DOHH2 (cell line): ENCODE measurements around the gene FANCC.

Experiments
- H3F3A ChIP-seq: fragments of 200-600 bp; sonication (generic), shearing (Covaris generic); 2 replicates; pipeline ENCODE4 v1.6.0; 2016; ENCODE audit warnings: antibody characterized with exemption, mild to moderate bottlenecking; ENCODE audit not compliant: control insufficient read depth, insufficient read depth
- H3K27ac ChIP-seq: fragments of 200-600 bp; sonication (generic); 2 replicates; pipeline ENCODE4 v1.5.1; 2014; ENCODE audit warnings: low read depth, mild to moderate bottlenecking, low read length, moderate library complexity
- H3K27me3 ChIP-seq: fragments of 200-600 bp; sonication (generic); 2 replicates; pipeline ENCODE4 v1.6.1; 2014; ENCODE audit warnings: mild to moderate bottlenecking, low read length, mixed read lengths; ENCODE audit not compliant: control insufficient read depth
- H3K36me3 ChIP-seq: fragments of 200-600 bp; sonication (generic); 2 replicates; pipeline ENCODE4 v1.6.1; 2014; ENCODE audit warnings: mild to moderate bottlenecking, low read length, moderate library complexity, mixed read lengths; ENCODE audit not compliant: control insufficient read depth
- H3K4me1 ChIP-seq: fragments of 200-600 bp; sonication (generic); 2 replicates; pipeline ENCODE4 v1.6.1; 2014; ENCODE audit warnings: mild to moderate bottlenecking, low read length, mixed read lengths; ENCODE audit not compliant: control insufficient read depth
- H3K4me2 ChIP-seq: fragments of 200-600 bp; sonication (generic); 2 replicates; pipeline ENCODE4 v1.6.0; 2014; ENCODE audit warnings: mild to moderate bottlenecking, low read length, moderate library complexity
- H3K4me3 ChIP-seq: fragments of 200-600 bp; sonication (generic); 2 replicates; pipeline ENCODE4 v1.5.1; 2014; ENCODE audit warnings: mild to moderate bottlenecking, low read length, mixed read lengths
- H3K79me2 ChIP-seq: fragments of 200-600 bp; sonication (generic); 2 replicates; pipeline ENCODE4 v1.6.1; 2014; ENCODE audit warnings: mild to moderate bottlenecking, low read length, mixed read lengths; ENCODE audit not compliant: control insufficient read depth
- H3K9me2 ChIP-seq: fragments of 200-600 bp; sonication (generic); replicated peaks from 2 replicates; pipeline ENCODE4 v1.6.1; 2014; ENCODE audit warnings: mild to moderate bottlenecking, low read length, mixed read lengths; ENCODE audit not compliant: control insufficient read depth
- H3K9me3 ChIP-seq: fragments of 200-600 bp; sonication (generic); 2 replicates; pipeline ENCODE4 v1.6.1; 2014; ENCODE audit warnings: antibody characterized with exemption, low read length, mixed read lengths; ENCODE audit not compliant: control insufficient read depth, insufficient read depth
- H4K20me1 ChIP-seq: fragments of 200-600 bp; sonication (generic); 2 replicates; pipeline ENCODE4 v1.6.0; 2014; ENCODE audit warnings: low read depth, mild to moderate bottlenecking, antibody characterized with exemption, low read length, moderate library complexity; ENCODE audit not compliant: control insufficient read depth, insufficient read depth
- EZH2phosphoT487 ChIP-seq: fragments of 200-600 bp; sonication (generic); IDR thresholded peaks from 2 replicates; pipeline ENCODE4 v1.6.1; 2017; ENCODE audit warnings: borderline replicate concordance, mild to moderate bottlenecking, antibody characterized with exemption, low read length, moderate library complexity, mixed read lengths
- TF ChIP-seq, protein P1 (sequence below): fragments of 200-600 bp; sonication (generic); IDR thresholded peaks from one replicate; pipeline ENCODE4 v1.5.1; 2014; ENCODE audit warnings: antibody characterized with exemption, mild to moderate bottlenecking, low read depth, low read length; ENCODE audit not compliant: poor library complexity, severe bottlenecking

Gene FANCC

DNA sequence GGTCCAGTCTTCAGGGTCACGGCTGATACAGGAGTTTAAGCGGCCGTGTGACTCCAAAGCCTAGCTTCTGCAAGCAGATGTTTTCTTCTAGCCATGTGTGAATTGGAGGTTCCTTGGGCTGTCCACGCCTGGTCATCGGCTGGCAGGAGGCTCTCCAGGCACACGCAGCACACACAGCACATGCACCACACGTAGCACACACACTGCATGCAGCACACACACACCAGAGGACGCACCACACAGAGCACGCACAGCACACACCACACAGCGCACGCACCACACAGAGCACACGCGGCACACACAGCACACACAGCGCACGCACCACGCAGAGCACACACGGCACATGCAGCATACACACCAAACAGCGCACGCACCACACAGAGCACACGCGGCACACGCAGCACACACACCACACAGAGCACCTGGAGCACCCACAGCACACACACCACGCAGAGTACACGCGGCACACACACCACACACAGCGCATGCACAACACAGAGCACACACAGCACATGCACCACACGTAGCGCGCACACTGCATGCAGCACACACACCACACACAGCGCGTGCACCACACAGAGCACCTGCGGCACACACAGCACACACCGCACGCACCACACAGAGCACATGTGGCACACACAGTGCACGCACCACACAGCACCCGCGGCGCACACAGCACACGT is 234.3 kb downstream of the FANCC start:
- Histone ChIP-seq H3K27me3 (no peaks in the 10 kb centered on the region), H3F3A (no peaks in the 10 kb centered on the region), H3K36me3 (no peaks in the 10 kb centered on the region), H3K79me2 (no peaks in the 10 kb centered on the region), H3K9me3 (no peaks in the 10 kb centered on the region), H3K9me2 (no peaks in the 10 kb centered on the region), H3K4me2 (no peak overlapping the region), H3K27ac (no peak overlapping the region), H4K20me1 (no peaks in the 10 kb centered on the region), H3K4me3 (no peak overlapping the region), H3K4me1 (no peaks in the 10 kb centered on the region)
- TF ChIP-seq, protein P1, sequence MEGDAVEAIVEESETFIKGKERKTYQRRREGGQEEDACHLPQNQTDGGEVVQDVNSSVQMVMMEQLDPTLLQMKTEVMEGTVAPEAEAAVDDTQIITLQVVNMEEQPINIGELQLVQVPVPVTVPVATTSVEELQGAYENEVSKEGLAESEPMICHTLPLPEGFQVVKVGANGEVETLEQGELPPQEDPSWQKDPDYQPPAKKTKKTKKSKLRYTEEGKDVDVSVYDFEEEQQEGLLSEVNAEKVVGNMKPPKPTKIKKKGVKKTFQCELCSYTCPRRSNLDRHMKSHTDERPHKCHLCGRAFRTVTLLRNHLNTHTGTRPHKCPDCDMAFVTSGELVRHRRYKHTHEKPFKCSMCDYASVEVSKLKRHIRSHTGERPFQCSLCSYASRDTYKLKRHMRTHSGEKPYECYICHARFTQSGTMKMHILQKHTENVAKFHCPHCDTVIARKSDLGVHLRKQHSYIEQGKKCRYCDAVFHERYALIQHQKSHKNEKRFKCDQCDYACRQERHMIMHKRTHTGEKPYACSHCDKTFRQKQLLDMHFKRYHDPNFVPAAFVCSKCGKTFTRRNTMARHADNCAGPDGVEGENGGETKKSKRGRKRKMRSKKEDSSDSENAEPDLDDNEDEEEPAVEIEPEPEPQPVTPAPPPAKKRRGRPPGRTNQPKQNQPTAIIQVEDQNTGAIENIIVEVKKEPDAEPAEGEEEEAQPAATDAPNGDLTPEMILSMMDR, result no peak
- no peak for TF ChIP-seq EZH2phosphoT487

GRCh38 chr9:95082401-95083084 is 235.0 kb downstream of the FANCC start:
- Histone ChIP-seq H3K27me3 (no peaks in the 10 kb centered on the region), H3K9me2 (no peaks in the 10 kb centered on the region), H3K4me2 (no peak overlapping the region), H3K27ac (no peak overlapping the region), H3K4me3 (no peak overlapping the region), H4K20me1 (no peaks in the 10 kb centered on the region), H3K4me1 (no peaks in the 10 kb centered on the region), H3K79me2 (no peaks in the 10 kb centered on the region), H3K9me3 (no peaks in the 10 kb centered on the region), H3K36me3 (no peaks in the 10 kb centered on the region), H3F3A (no peaks in the 10 kb centered on the region)
- no peak for TF ChIP-seq EZH2phosphoT487
- TF ChIP-seq, protein P1, result no peak

GRCh38 chr9:95081998-95082397 is 235.5 kb downstream of the FANCC start:
- no peak for TF ChIP-seq EZH2phosphoT487
- TF ChIP-seq, protein P1, result no peak
- no peaks in the 10 kb centered on the region for H3K27me3 ChIP-seq
- H3K4me1 ChIP-seq, result no peaks in the 10 kb centered on the region
- H4K20me1 ChIP-seq, result no peaks in the 10 kb centered on the region
- no peaks in the 10 kb centered on the region for H3K36me3 ChIP-seq
- no peak overlapping the region for H3K27ac ChIP-seq
- H3K4me3 ChIP-seq, result no peak overlapping the region
- H3K4me2 ChIP-seq, result no peak overlapping the region
- no peaks in the 10 kb centered on the region for H3K79me2 ChIP-seq
- H3K9me2 ChIP-seq, result no peaks in the 10 kb centered on the region
- H3K9me3 ChIP-seq, result no peaks in the 10 kb centered on the region
- no peaks in the 10 kb centered on the region for H3F3A ChIP-seq
